Keratinocyte (primary cell): ENCODE results near the gene ADAMTSL5. TPM values are rescaled to one million over a fixed set of nuclear protein-coding genes. Genes with fewer than 3 reads are reported as not detected.

Experiments
- DNase-seq: peaks from one replicate; pipeline ENCODE4 v3.0.0-alpha.2; 2011; ENCODE audit warnings: low read depth, missing footprints, low spot score
- FAIRE-seq: peaks from 2 replicates; lab custom pipeline; 2011; peaks lifted over from hg19 to GRCh38; lab: Jason Lieb, UNC
- H2AFZ ChIP-seq: 2 replicates; pipeline ENCODE4 v1.6.0; 2012; ENCODE audit warnings: low read length, control low read depth, inconsistent platforms; ENCODE audit not compliant: control insufficient read depth
- H3K27ac ChIP-seq: 2 replicates; pipeline ENCODE4 v1.5.1; 2011; ENCODE audit warnings: low read length; ENCODE audit not compliant: control insufficient read depth, insufficient read depth
- H3K27me3 ChIP-seq: 3 replicates; pipeline ENCODE4 v1.6.0; 2011; ENCODE audit warnings: low read length; ENCODE audit not compliant: control insufficient read depth, insufficient read depth; ENCODE audit errors: extremely low read depth
- H3K36me3 ChIP-seq, 2 experiments: 2 replicates in 1 of 2; 3 replicates in 1 of 2; pipeline ENCODE4 v1.5.1; 2011; ENCODE audit warnings: low read length in 2 of 2, mild to moderate bottlenecking in 1 of 2; ENCODE audit not compliant: control insufficient read depth in 2 of 2, insufficient read depth in 2 of 2; ENCODE audit errors: extremely low read depth in 1 of 2
- H3K4me1 ChIP-seq: 3 replicates; pipeline ENCODE4 v1.5.1; 2011; ENCODE audit warnings: low read length; ENCODE audit not compliant: control insufficient read depth, insufficient read depth; ENCODE audit errors: extremely low read depth
- H3K4me2 ChIP-seq: 3 replicates; pipeline ENCODE4 v1.6.0; 2011; ENCODE audit warnings: low read depth, low read length; ENCODE audit not compliant: control insufficient read depth, insufficient read depth; ENCODE audit errors: extremely low read depth
- H3K4me3 ChIP-seq, 3 experiments: fragments of 200-600 bp in 1 of 3; sonication (generic) in 1 of 3; 2 replicates in 2 of 3; 3 replicates in 1 of 3; pipeline ENCODE4 v1.5.1; 2011 to 2016; ENCODE audit warnings: low read length in 3 of 3, mild to moderate bottlenecking in 3 of 3, control low read depth in 2 of 3, inconsistent platforms in 1 of 3, low read depth in 1 of 3, mixed read lengths in 1 of 3, mixed run types in 1 of 3, moderate library complexity in 1 of 3; ENCODE audit not compliant: control insufficient read depth in 2 of 3, insufficient read depth in 2 of 3; ENCODE audit errors: extremely low read depth in 1 of 3
- H3K79me2 ChIP-seq: 2 replicates; pipeline ENCODE4 v1.6.0; 2012; ENCODE audit warnings: low read length; ENCODE audit not compliant: control insufficient read depth, insufficient read depth
- H3K9ac ChIP-seq: 3 replicates; pipeline ENCODE4 v1.6.0; 2011; ENCODE audit warnings: low read length; ENCODE audit not compliant: control insufficient read depth, insufficient read depth; ENCODE audit errors: extremely low read depth
- H3K9me1 ChIP-seq: 3 replicates; pipeline ENCODE4 v1.6.0; 2011; ENCODE audit warnings: low read length; ENCODE audit not compliant: control insufficient read depth, insufficient read depth; ENCODE audit errors: extremely low read depth
- H3K9me3 ChIP-seq: 2 replicates; pipeline ENCODE4 v1.5.1; 2012; ENCODE audit warnings: low read depth, low read length; ENCODE audit not compliant: control insufficient read depth
- H4K20me1 ChIP-seq: 3 replicates; pipeline ENCODE4 v1.6.0; 2011; ENCODE audit warnings: low read length; ENCODE audit not compliant: control insufficient read depth, insufficient read depth; ENCODE audit errors: extremely low read depth
- CTCF ChIP-seq, 3 experiments: IDR thresholded peaks in 1 of 3; conservative IDR thresholded peaks in 1 of 3; optimal IDR thresholded peaks in 1 of 3; 2 replicates in 2 of 3; 3 replicates in 1 of 3; pipeline versions ENCODE3 to v1.5.1; 2011; ENCODE audit warnings: low read length in 3 of 3, mild to moderate bottlenecking in 3 of 3, moderate library complexity in 2 of 3, control low read depth in 1 of 3, inconsistent platforms in 1 of 3; ENCODE audit not compliant: insufficient read depth in 2 of 3; ENCODE audit errors: extremely low read depth in 1 of 3
- EZH2 ChIP-seq: IDR thresholded peaks from one replicate; pipeline ENCODE4 v1.6.1; 2012; ENCODE audit warnings: inconsistent platforms, mild to moderate bottlenecking, low read length, moderate library complexity
- dilution Hi-C: fragments of 300-500 bp; cut with MboI; formaldehyde crosslinking; loops from one replicate; pipeline ENCODE4 v1.7.0; 2020; ENCODE audit warnings: low sequenced_read_pairs; ENCODE audit not compliant: extremely low pct_ligation_motif_present
- polyA plus RNA-seq, 5 experiments: library from polyadenylated mRNA; depleted of rRNA in 3 of 5; stranded (reverse) in 3 of 5; stranded (forward) in 1 of 5; unstranded in 1 of 5; fragments of >200 nt; gene quantifications; 1 replicate in 1 of 5; 2 replicates in 3 of 5; 3 replicates in 1 of 5; pipeline versions ENCODE4 v1.2.1 to v1.2.3, GENCODE V29; 2011 to 2012; ENCODE audit warnings: missing spikeins in 2 of 5, low read depth in 1 of 5, low replicate concordance in 1 of 5

Gene ADAMTSL5
- polyA plus RNA-seq, 1 donor (not counting 4 experiments of a cell fraction or from before 2014, with no cell fraction given) = 4.2 TPM

- no peaks in the 10 kb centered on the region for H4K20me1 ChIP-seq
- no peak overlapping the region for H3K9ac ChIP-seq
- H3K36me3 ChIP-seq = peaks cover 0 to 2% of the 10 kb centered on the region in 2 experiments
- H3K4me2 ChIP-seq = no peak overlapping the region
- no peak overlapping the region for H3K27ac ChIP-seq
- H3K27me3 ChIP-seq = no peaks in the 10 kb centered on the region
- TF ChIP-seq EZH2 (no peak), CTCF (optimal IDR thresholded peaks at IDR 0.05 in 1 of 3, IDR thresholded peaks at IDR 0.05 in 1 of 3, conservative IDR thresholded peaks at IDR 0.05 in 1 of 3; ENCODE audit: extremely low read depth in 1 of 3, insufficient read depth in 2 of 3, low read length in 3 of 3) (no peak)
- H3K79me2 ChIP-seq = no peaks in the 10 kb centered on the region
- H3K9me1 ChIP-seq = no peaks in the 10 kb centered on the region
- no peak overlapping the region for H2AFZ ChIP-seq
- H3K9me3 ChIP-seq = no peaks in the 10 kb centered on the region
- peaks cover 4% of the 10 kb centered on the region for H3K4me1 ChIP-seq
- no peak overlapping the region for H3K4me3 ChIP-seq
- DNase-seq (no peak), FAIRE-seq (no peak)
- dilution Hi-C loops = no loop called here
Observed at GRCh38 chr19:1514295-1514661, 1.5 kb upstream of the ADAMTSL5 start.

DNA sequence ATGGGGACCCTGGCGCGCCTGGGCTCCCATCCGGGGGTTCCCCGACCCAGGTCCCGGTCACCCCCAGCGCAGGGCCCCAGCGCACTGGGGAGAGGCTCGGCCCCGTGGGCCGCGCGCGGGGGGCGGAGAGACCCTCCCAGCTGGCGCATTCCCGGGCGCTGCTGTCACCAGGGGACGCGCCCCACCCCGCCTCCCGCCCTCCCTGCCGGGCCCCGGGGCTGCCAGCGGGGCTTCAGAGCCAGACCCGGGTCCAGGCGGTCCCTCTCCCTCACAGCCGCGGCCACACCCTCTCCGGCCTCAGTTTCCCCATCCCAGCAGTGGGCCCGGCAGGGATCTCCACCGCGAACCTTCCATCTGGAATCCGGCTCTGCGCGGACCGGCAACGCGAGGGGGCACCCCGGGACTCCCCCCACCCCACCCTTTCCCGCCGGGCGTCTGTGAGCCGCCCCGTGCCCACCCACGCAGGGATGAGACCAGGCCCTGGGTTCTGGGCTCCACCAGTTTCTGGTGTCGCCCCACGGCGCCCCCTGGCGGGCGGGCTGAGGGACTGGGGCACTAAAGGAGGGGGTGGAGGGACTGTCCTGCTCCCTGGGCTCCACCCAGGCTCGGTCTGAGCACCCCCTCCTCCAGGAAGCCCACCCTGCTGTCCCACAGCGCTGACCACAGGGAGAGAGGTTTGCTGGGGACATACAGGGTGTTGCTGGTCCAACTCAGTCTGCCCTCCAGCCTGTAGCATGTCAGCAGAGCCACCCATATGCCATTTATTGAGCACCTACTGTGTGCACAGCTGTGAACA is 878 bp upstream of the ADAMTSL5 start:
- DNase-seq = no peak
- Histone ChIP-seq H3K9me1 (no peaks in the 10 kb centered on the region), H3K4me1 (peaks cover 5% of the 10 kb centered on the region), H3K36me3 (peaks cover 0 to 2% of the 10 kb centered on the region in 2 experiments), H3K4me3 (peak overlapping the region; percentile 34 to 81 (median 57)), H3K4me2 (peak overlapping the region; percentile 79), H3K79me2 (no peaks in the 10 kb centered on the region), H3K9ac (peak overlapping the region; percentile 60), H3K9me3 (no peaks in the 10 kb centered on the region), H3K27ac (peak overlapping the region; percentile 8), H3K27me3 (no peaks in the 10 kb centered on the region), H2AFZ (no peak overlapping the region), H4K20me1 (no peaks in the 10 kb centered on the region)
- dilution Hi-C loops = no loop called here
- TF ChIP-seq EZH2 (no peak), CTCF (optimal IDR thresholded peaks at IDR 0.05 in 1 of 3, IDR thresholded peaks at IDR 0.05 in 1 of 3, conservative IDR thresholded peaks at IDR 0.05 in 1 of 3; ENCODE audit: extremely low read depth in 1 of 3, insufficient read depth in 2 of 3, low read length in 3 of 3) (peak; percentile 61 to 95 (median 79))
- FAIRE-seq = no peak
